HEK293 (cell line): ENCODE data around the gene RSBN1L.
A peak's percentile ranks its signal among the peaks of the same experiment; 100 is the strongest.

ENCODE experiments used
- GLIS1 ChIP-seq: fragments of 450-650 bp; formaldehyde crosslinking; IDR thresholded peaks from 2 replicates; pipeline ENCODE4 v1.5.1; 2016; ENCODE audit warnings: missing biosample characterization, missing genetic modification characterization
- KLF16 ChIP-seq: fragments of 450-650 bp; formaldehyde crosslinking; IDR thresholded peaks from 2 replicates; pipeline ENCODE4 v1.5.1; 2017; ENCODE audit warnings: missing biosample characterization, missing genetic modification characterization
- SETDB1 ChIP-seq: IDR thresholded peaks from one replicate; pipeline ENCODE4 v1.6.1; 2017; ENCODE audit warnings: mild to moderate bottlenecking, low read length, moderate library complexity, mixed read lengths; ENCODE audit not compliant: insufficient read length
- ZBTB7A ChIP-seq: fragments of 450-650 bp; formaldehyde crosslinking; IDR thresholded peaks from 2 replicates; pipeline ENCODE4 v1.5.1; 2016; ENCODE audit warnings: low read depth, missing biosample characterization, missing genetic modification characterization
- ZNF747 ChIP-seq: fragments of 450-650 bp; formaldehyde crosslinking; IDR thresholded peaks from 2 replicates; pipeline ENCODE4 v1.5.1; 2016; ENCODE audit warnings: missing biosample characterization, missing genetic modification characterization
- ZNF792 ChIP-seq: fragments of 450-650 bp; formaldehyde crosslinking; IDR thresholded peaks from 2 replicates; pipeline ENCODE4 v1.5.1; 2016; ENCODE audit warnings: missing biosample characterization, missing genetic modification characterization
- TF ChIP-seq, protein P1 (sequence below): fragments of 450-650 bp; formaldehyde crosslinking; IDR thresholded peaks from 2 replicates; pipeline ENCODE4 v1.5.1; 2016; ENCODE audit warnings: missing biosample characterization, missing genetic modification characterization
- TF ChIP-seq, protein P2 (sequence below): fragments of 450-650 bp; formaldehyde crosslinking; IDR thresholded peaks from 2 replicates; pipeline ENCODE4 v1.5.1; 2016; ENCODE audit warnings: missing biosample characterization, missing genetic modification characterization
- TF ChIP-seq, protein P3 (sequence below): fragments of 450-650 bp; formaldehyde crosslinking; IDR thresholded peaks from 2 replicates; pipeline ENCODE4 v1.5.1; 2016; ENCODE audit warnings: missing biosample characterization, missing genetic modification characterization, borderline replicate concordance

DNA sequence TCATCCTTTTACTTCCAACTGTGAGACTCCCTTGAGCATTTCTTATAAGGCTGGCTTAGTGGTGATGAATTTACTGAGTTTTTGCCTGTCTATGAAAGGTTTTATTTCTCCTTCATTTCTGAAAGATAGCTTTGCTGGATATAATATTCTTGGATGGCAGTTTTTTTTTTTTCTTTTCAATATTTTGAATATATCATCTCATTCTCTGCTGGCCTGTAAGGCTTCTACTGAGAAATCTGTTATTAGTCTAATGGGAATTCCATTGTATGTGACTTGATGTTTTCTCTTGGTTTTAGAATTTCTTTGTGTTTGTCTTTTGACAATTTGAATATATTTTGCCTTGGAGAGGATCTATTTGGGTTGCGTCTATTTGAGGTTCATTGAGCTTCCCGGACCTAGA lies 124.7 kb downstream of the RSBN1L start:
- TF ChIP-seq ZNF792 (tag by site-specific recombination) (no peak), KLF16 (no peak), ZBTB7A (tag by site-specific recombination) (no peak), GLIS1 (tag by site-specific recombination) (no peak), ZNF747 (no peak), SETDB1 (peak; percentile 96)
- TF ChIP-seq, protein P1, sequence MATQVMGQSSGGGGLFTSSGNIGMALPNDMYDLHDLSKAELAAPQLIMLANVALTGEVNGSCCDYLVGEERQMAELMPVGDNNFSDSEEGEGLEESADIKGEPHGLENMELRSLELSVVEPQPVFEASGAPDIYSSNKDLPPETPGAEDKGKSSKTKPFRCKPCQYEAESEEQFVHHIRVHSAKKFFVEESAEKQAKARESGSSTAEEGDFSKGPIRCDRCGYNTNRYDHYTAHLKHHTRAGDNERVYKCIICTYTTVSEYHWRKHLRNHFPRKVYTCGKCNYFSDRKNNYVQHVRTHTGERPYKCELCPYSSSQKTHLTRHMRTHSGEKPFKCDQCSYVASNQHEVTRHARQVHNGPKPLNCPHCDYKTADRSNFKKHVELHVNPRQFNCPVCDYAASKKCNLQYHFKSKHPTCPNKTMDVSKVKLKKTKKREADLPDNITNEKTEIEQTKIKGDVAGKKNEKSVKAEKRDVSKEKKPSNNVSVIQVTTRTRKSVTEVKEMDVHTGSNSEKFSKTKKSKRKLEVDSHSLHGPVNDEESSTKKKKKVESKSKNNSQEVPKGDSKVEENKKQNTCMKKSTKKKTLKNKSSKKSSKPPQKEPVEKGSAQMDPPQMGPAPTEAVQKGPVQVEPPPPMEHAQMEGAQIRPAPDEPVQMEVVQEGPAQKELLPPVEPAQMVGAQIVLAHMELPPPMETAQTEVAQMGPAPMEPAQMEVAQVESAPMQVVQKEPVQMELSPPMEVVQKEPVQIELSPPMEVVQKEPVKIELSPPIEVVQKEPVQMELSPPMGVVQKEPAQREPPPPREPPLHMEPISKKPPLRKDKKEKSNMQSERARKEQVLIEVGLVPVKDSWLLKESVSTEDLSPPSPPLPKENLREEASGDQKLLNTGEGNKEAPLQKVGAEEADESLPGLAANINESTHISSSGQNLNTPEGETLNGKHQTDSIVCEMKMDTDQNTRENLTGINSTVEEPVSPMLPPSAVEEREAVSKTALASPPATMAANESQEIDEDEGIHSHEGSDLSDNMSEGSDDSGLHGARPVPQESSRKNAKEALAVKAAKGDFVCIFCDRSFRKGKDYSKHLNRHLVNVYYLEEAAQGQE (tag by site-specific recombination), result no peak
- TF ChIP-seq, protein P2, sequence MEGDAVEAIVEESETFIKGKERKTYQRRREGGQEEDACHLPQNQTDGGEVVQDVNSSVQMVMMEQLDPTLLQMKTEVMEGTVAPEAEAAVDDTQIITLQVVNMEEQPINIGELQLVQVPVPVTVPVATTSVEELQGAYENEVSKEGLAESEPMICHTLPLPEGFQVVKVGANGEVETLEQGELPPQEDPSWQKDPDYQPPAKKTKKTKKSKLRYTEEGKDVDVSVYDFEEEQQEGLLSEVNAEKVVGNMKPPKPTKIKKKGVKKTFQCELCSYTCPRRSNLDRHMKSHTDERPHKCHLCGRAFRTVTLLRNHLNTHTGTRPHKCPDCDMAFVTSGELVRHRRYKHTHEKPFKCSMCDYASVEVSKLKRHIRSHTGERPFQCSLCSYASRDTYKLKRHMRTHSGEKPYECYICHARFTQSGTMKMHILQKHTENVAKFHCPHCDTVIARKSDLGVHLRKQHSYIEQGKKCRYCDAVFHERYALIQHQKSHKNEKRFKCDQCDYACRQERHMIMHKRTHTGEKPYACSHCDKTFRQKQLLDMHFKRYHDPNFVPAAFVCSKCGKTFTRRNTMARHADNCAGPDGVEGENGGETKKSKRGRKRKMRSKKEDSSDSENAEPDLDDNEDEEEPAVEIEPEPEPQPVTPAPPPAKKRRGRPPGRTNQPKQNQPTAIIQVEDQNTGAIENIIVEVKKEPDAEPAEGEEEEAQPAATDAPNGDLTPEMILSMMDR (tag by site-specific recombination), result no peak
- TF ChIP-seq, protein P3, sequence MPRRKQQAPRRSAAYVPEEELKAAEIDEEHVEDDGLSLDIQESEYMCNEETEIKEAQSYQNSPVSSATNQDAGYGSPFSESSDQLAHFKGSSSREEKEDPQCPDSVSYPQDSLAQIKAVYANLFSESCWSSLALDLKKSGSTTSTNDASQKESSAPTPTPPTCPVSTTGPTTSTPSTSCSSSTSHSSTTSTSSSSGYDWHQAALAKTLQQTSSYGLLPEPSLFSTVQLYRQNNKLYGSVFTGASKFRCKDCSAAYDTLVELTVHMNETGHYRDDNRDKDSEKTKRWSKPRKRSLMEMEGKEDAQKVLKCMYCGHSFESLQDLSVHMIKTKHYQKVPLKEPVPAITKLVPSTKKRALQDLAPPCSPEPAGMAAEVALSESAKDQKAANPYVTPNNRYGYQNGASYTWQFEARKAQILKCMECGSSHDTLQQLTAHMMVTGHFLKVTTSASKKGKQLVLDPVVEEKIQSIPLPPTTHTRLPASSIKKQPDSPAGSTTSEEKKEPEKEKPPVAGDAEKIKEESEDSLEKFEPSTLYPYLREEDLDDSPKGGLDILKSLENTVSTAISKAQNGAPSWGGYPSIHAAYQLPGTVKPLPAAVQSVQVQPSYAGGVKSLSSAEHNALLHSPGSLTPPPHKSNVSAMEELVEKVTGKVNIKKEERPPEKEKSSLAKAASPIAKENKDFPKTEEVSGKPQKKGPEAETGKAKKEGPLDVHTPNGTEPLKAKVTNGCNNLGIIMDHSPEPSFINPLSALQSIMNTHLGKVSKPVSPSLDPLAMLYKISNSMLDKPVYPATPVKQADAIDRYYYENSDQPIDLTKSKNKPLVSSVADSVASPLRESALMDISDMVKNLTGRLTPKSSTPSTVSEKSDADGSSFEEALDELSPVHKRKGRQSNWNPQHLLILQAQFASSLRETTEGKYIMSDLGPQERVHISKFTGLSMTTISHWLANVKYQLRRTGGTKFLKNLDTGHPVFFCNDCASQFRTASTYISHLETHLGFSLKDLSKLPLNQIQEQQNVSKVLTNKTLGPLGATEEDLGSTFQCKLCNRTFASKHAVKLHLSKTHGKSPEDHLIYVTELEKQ (tag by site-specific recombination), result no peak
